Measurements from ENCODE around the gene EXOC3. TPM values are rescaled to one million over a fixed set of nuclear protein-coding genes. Genes with fewer than 3 reads are reported as not detected.

Gene EXOC3
- total RNA-seq, 4 donors from 2014 or later, result 49.5 to 87.5 (median 59.0) TPM

DNA sequence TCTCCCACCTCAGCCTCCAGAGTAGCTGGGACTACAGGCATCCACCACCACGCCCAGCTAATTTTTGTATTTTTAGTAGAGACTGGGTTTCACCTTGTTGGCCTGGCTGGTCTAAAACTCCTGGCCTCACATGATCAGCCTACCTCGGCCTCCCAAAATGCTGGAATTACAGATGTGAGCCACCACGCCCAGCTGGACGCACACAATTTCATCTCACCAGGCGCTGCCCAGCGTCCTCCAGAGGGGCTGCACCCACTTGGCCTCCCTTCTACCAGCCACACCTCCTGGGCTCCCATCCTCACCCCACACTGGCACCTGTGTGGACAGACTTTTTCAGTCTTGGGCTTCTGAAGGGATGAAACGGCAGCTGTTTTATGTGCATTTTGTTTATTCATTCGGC lies 3.8 kb upstream of the EXOC3 start:
- 80 to 88% methylated on average over 8 of the region's 8 CpGs for WGBS, 2 donors
- no peak overlapping the region for H3K4me3 ChIP-seq (ENCODE audit: low read depth, poor library complexity, severe bottlenecking)
- intact Hi-C loops (cut with DNase I; ENCODE audit: low total_unique reads), result loop anchor here (10.0 kb wide), 1 partner anchor 466 kb away; no protein-coding TSS in a partner anchor
- TF ChIP-seq, protein P1, sequence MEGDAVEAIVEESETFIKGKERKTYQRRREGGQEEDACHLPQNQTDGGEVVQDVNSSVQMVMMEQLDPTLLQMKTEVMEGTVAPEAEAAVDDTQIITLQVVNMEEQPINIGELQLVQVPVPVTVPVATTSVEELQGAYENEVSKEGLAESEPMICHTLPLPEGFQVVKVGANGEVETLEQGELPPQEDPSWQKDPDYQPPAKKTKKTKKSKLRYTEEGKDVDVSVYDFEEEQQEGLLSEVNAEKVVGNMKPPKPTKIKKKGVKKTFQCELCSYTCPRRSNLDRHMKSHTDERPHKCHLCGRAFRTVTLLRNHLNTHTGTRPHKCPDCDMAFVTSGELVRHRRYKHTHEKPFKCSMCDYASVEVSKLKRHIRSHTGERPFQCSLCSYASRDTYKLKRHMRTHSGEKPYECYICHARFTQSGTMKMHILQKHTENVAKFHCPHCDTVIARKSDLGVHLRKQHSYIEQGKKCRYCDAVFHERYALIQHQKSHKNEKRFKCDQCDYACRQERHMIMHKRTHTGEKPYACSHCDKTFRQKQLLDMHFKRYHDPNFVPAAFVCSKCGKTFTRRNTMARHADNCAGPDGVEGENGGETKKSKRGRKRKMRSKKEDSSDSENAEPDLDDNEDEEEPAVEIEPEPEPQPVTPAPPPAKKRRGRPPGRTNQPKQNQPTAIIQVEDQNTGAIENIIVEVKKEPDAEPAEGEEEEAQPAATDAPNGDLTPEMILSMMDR (IDR thresholded peaks at IDR 0.05), result no peak
- no peak for TF ChIP-seq POLR2A (IDR thresholded peaks at IDR 0.05)
- peak in 1 of 2 donors; percentile 76 for DNase-seq (ENCODE audit: low spot score in 2 of 2)

DNA sequence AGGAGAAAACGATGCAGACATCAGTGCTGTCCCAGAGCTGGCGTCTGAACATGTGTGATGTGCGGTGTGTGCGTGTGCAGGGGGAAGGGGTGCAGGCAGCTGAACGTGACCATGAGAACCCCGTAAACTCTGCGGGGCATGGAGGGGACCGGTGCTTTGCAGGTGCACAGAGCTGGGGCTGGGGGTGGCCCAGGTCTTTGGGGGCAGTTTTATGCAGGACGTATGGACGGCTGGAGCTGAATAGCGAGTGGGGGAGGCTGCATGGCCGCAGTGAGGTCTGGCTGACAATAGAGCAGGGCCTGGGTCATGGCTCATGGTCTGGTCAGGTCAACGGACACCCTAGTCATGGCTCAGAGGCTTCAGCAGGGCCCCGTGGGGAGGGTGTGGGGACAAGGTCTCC lies 3.3 kb upstream of the EXOC3 start:
- TF ChIP-seq, protein P1 (IDR thresholded peaks at IDR 0.05), result no peak
- TF ChIP-seq POLR2A (IDR thresholded peaks at IDR 0.05), result no peak
- no peak overlapping the region for H3K4me3 ChIP-seq (ENCODE audit: low read depth, poor library complexity, severe bottlenecking)
- WGBS, 2 donors, result 75 to 87% methylated on average over 14 of the region's 14 CpGs
- intact Hi-C loops (cut with DNase I; ENCODE audit: low total_unique reads), result loop anchor here (10.0 kb wide), 1 partner anchor 465 kb away; no protein-coding TSS in a partner anchor
- DNase-seq (ENCODE audit: low spot score in 2 of 2), result peak in 1 of 2 donors; percentile 78

DNA sequence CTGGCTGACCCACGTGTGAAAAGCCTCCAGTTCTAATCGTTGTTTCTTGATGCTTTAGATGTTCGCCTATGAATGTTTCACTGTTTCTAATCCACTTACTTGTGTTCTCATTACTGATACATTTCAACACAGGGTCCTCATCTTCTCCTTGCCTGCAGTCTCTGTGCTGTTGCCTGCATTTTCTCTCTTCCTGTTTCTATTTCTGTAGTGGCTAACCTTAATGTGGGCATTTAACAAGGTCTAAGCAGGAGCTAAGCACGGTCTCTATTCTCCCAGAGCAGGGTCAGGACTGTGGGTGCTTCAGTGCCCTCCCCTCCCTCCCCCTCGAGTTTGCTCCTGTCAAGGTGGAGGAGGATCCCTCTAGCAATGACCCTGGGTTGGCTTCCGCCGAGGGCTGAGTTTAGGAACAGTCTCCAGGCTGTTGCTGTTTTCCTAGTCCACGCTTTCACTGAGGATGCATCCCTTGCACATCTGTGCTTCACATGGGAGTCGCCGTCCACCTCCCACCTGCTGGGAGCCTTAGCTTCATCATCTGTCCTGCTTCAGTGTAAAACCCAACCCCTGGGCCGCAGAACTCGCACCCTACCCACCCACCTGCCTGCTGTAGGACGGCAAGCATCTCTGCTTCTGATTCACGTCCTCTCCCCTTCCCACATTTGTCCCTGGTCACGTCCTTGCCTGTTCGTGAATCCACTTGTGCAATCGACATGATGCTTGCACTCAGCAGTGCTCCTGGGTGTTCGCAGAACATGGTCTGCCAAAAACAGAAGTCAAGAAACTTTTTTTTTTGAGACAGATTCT lies 2.4 kb upstream of the EXOC3 start:
- peak in 1 of 2 donors; percentile 80 for DNase-seq (ENCODE audit: low spot score in 2 of 2)
- TF ChIP-seq POLR2A (IDR thresholded peaks at IDR 0.05), result no peak
- TF ChIP-seq, protein P1 (IDR thresholded peaks at IDR 0.05), result no peak
- H3K4me3 ChIP-seq (ENCODE audit: low read depth, poor library complexity, severe bottlenecking), result no peak overlapping the region
- 66 to 73% methylated on average over 18 of the region's 18 CpGs for WGBS, 2 donors
- intact Hi-C loops (cut with DNase I; ENCODE audit: low total_unique reads), result no loop called here

DNA sequence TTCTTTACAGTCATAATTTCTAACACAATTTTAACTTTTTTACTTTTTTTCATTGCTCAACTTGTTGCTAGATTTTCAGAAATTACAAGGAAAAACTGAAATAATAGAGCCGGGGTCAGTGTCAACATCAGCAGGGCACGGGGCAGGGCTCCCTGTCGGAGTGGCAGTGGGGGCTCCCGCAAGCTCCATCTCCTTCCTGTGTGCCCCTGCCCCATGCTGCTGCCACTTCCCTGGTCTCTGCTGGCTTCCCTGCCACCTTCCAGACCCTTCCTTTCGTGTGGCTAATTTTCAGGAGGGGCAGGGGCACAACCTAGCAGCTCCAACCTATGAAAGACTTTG lies 1.0 kb upstream of the EXOC3 start:
- H3K4me3 ChIP-seq (ENCODE audit: low read depth, poor library complexity, severe bottlenecking), result no peak overlapping the region
- DNase-seq (ENCODE audit: low spot score in 2 of 2), result no peak
- TF ChIP-seq, protein P1 (IDR thresholded peaks at IDR 0.05), result no peak
- TF ChIP-seq POLR2A (IDR thresholded peaks at IDR 0.05), result no peak
- 88 to 93% methylated on average over 5 of the region's 5 CpGs for WGBS, 2 donors
- intact Hi-C loops (cut with DNase I; ENCODE audit: low total_unique reads), result no loop called here

DNA sequence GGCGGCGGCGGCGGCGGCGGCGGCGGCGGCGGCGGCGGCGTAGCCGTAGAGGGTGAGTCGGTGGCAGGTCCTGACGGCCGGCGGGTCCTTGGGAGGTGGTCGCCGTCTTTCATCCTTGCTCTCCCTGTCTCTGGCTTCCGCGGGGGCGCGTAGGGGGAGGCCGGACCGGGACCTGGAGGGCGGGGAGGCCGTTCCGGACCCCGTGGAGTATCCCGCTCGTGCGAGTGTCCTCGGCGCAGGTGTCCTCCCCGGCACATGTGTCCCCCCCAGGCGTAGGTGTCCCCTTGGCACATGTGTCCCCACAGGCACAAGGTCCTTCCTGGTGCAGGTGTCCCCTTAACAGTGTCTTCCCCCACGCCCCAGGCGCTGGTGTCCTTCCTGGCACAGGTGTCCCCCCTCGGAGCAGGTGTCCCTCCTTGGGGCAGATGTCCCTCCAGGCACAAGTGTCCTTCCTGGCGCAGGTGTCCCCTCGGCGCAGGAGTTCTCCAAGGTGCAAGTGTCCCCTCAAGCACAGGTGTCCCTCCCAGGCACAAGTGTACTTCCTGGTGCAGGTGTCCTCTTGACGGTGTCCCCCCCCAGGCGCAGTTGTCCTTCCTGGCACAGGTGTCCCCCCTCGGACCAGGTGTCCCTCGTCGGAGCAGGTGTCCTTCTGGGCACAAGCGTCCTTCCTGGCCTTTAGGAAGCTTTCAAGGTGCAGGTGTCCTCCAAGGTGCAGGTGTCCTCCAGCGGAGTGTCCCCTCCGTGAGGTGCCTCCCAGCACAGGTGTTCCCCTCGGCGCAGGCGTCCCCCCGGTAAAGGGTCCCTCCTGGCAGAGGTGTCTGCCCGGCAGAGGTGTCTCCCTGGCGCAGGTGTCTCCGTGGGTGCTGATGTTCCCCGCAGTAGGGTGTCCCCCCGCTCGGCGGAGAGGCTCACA lies 519 bp downstream of the EXOC3 start:
- TF ChIP-seq POLR2A (IDR thresholded peaks at IDR 0.05), result no peak
- TF ChIP-seq, protein P1 (IDR thresholded peaks at IDR 0.05), result no peak
- 13 to 20% methylated on average over 31 to 44 of the region's 62 CpGs for WGBS, 2 donors
- peak in 1 of 2 donors; percentile 89 for DNase-seq (ENCODE audit: low spot score in 2 of 2)
- peak overlapping the region; percentile 63 for H3K4me3 ChIP-seq (ENCODE audit: low read depth, poor library complexity, severe bottlenecking)
- intact Hi-C loops (cut with DNase I; ENCODE audit: low total_unique reads), result no loop called here
